Hepatocyte (in vitro differentiated cells): ENCODE results near the gene PARP8. TPM values are rescaled to one million over a fixed set of nuclear protein-coding genes. Genes with fewer than 3 reads are reported as not detected.

Source experiments
- DNase-seq: peaks from one replicate; pipeline ENCODE4 v3.0.0-alpha.2; 2016; ENCODE audit warnings: low spot score
- H2AFZ ChIP-seq: fragments of 200-600 bp; sonication (generic); 2 replicates; pipeline ENCODE4 v1.6.0; 2016; ENCODE audit warnings: antibody characterized with exemption, mild to moderate bottlenecking
- H3K27ac ChIP-seq: fragments of 200-600 bp; sonication (generic); 2 replicates; pipeline ENCODE4 v1.5.1; 2016; ENCODE audit warnings: mild to moderate bottlenecking
- H3K27me3 ChIP-seq: fragments of 200-600 bp; sonication (generic); 2 replicates; pipeline ENCODE4 v1.6.1; 2016
- H3K36me3 ChIP-seq: fragments of 200-600 bp; sonication (generic); replicated peaks from 2 replicates; pipeline ENCODE4 v1.5.1; 2016; ENCODE audit warnings: low read depth; ENCODE audit not compliant: insufficient read depth
- H3K4me1 ChIP-seq: fragments of 200-600 bp; sonication (generic); 2 replicates; pipeline ENCODE4 v1.5.1; 2016; ENCODE audit warnings: mild to moderate bottlenecking, moderate library complexity; ENCODE audit not compliant: insufficient read depth
- H3K4me2 ChIP-seq: fragments of 200-600 bp; sonication (generic); 2 replicates; pipeline ENCODE4 v1.6.0; 2016
- H3K4me3 ChIP-seq: fragments of 200-600 bp; sonication (generic); 2 replicates; pipeline ENCODE4 v1.5.1; 2016; ENCODE audit warnings: mild to moderate bottlenecking
- H3K79me2 ChIP-seq: fragments of 200-600 bp; sonication (generic); 2 replicates; pipeline ENCODE4 v1.6.0; 2017; ENCODE audit warnings: mild to moderate bottlenecking
- H3K9me2 ChIP-seq: fragments of 200-600 bp; sonication (generic); replicated peaks from 2 replicates; pipeline ENCODE4 v1.6.0; 2017; ENCODE audit warnings: mild to moderate bottlenecking; ENCODE audit not compliant: insufficient read depth
- H3K9me3 ChIP-seq: fragments of 200-600 bp; sonication (generic); 2 replicates; pipeline ENCODE4 v1.5.1; 2016; ENCODE audit warnings: low read depth, mild to moderate bottlenecking
- H4K20me1 ChIP-seq: fragments of 200-600 bp; sonication (generic); 2 replicates; pipeline ENCODE4 v1.6.0; 2016; ENCODE audit warnings: mild to moderate bottlenecking; ENCODE audit not compliant: insufficient read depth, poor library complexity, severe bottlenecking
- CTCF ChIP-seq: fragments of 200-600 bp; sonication (generic); IDR thresholded peaks from 2 replicates; pipeline ENCODE4 v1.5.1; 2016; ENCODE audit warnings: antibody characterized with exemption, mild to moderate bottlenecking; ENCODE audit not compliant: poor library complexity
- EZH2 ChIP-seq: fragments of 200-600 bp; sonication (generic); IDR thresholded peaks from 2 replicates; pipeline ENCODE4 v1.6.1; 2016; ENCODE audit warnings: antibody characterized with exemption, mild to moderate bottlenecking, borderline replicate concordance
- EZH2phosphoT487 ChIP-seq: fragments of 200-600 bp; sonication (generic); IDR thresholded peaks from one replicate; pipeline ENCODE4 v1.6.1; 2018; ENCODE audit warnings: antibody characterized with exemption, mild to moderate bottlenecking, low read depth, moderate library complexity; ENCODE audit not compliant: unreplicated experiment, severe bottlenecking
- WGBS: methylation state at CpG from one replicate; pipeline ENCODE4 v1.1.6; 2016; ENCODE audit warnings: low lambda C conversion rate; ENCODE audit errors: missing lambda C conversion rate; 5-methylcytosine and 5-hydroxymethylcytosine counted together
- polyA plus RNA-seq: library from polyadenylated mRNA; unstranded; fragments of >200 nt; fragmentation: Nextera tagmentation; extraction: Ambion mirVana; gene quantifications from 2 replicates; pipeline ENCODE4 v1.2.1, GENCODE V29; 2016
- total RNA-seq: library from RNA; depleted of rRNA; stranded (reverse); fragments of >200 nt; gene quantifications from 2 replicates; pipeline ENCODE4 v1.2.3, GENCODE V29; 2014

The PARP8 gene
- total and polyA plus RNA-seq, 2 experiments from 2014 or later, result 11.9 to 18.0 TPM

GRCh38 chr5:50823568-50823967 lies 157.1 kb downstream of the PARP8 start:
- Histone ChIP-seq H2AFZ (no peak overlapping the region), H3K36me3 (no peaks in the 10 kb centered on the region), H3K9me2 (no peaks in the 10 kb centered on the region), H3K4me1 (no peaks in the 10 kb centered on the region), H3K9me3 (no peaks in the 10 kb centered on the region), H3K79me2 (no peaks in the 10 kb centered on the region), H3K4me3 (no peak overlapping the region), H3K27ac (peak overlapping the region; percentile 7), H3K27me3 (no peaks in the 10 kb centered on the region), H4K20me1 (no peaks in the 10 kb centered on the region), H3K4me2 (no peak overlapping the region)
- 77% methylated on average over 6 of the region's 6 CpGs for WGBS
- TF ChIP-seq CTCF (no peak), EZH2phosphoT487 (no peak), EZH2 (no peak)
- no peak for DNase-seq

DNA sequence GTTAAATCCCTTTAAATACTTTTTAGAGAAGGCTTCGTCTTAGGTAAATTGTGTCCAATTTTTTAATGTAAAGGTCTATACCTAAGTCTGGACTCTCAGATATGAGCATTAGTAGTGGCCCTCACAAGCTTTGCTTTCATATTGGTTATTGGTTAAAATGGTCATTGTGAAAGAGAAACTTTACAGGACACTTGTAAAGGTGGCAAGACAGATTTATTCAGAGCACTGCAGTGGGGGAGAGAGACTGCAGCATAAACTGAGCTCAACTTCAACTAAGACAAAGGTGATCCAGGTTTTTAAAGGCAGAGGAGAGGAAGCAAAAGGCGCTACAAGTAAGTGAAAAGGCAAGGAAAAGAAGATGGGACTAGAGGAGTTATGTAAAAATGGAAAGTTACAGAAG lies 157.7 kb downstream of the PARP8 start:
- 94% methylated on average over 2 of the region's 2 CpGs for WGBS
- H3K36me3 ChIP-seq, result no peaks in the 10 kb centered on the region

DNA sequence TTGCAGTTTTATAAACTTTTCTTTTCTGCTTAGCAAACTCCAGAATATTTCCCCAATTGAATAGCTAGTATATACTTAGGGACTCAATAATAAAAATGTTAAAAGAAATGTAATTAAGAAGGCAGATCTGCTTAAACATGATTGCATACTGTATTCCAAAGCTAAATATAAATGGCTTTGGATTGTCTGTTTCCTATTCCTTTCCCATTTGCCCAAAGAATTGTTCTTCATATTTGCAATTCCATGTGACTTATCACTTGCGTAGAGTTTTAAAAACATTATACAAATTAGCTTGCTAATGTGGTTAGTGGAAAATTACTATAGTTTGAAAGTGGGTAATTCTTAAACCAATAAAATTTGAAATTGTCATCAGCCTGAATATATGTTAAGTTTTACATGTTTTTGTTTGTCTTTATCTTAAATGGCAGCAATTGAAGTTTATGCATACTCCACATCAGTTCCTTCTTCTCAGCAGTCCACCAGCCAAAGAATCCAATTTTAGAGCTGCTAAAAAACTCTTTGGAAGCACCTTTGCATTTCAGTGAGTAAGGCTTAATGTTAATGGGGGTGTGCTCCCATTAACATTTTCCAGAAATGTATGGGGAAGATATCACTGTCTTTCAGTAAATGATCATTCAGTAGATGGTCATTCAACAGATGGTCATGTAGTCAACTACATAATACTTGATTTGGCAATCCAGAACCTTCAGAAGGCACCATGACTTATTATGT lies 161.2 kb downstream of the PARP8 start:
- TF ChIP-seq EZH2phosphoT487 (no peak), EZH2 (no peak), CTCF (no peak)
- H4K20me1 ChIP-seq, result no peaks in the 10 kb centered on the region
- no peak overlapping the region for H3K4me2 ChIP-seq
- no peak overlapping the region for H3K4me3 ChIP-seq
- H3K79me2 ChIP-seq, result no peaks in the 10 kb centered on the region
- no peak for DNase-seq
- no peaks in the 10 kb centered on the region for H3K27me3 ChIP-seq
- H3K27ac ChIP-seq, result no peak overlapping the region
- no peaks in the 10 kb centered on the region for H3K9me2 ChIP-seq
- H3K4me1 ChIP-seq, result no peaks in the 10 kb centered on the region
- WGBS, result 51% methylated on average over 1 of the region's 1 CpG
- H3K36me3 ChIP-seq, result no peaks in the 10 kb centered on the region
- H3K9me3 ChIP-seq, result no peaks in the 10 kb centered on the region
- no peak overlapping the region for H2AFZ ChIP-seq

More for the DNA sequence above, 157.7 kb downstream of the PARP8 start:
- H3K4me3 ChIP-seq, result no peak overlapping the region
- DNase-seq, result no peak
- no peaks in the 10 kb centered on the region for H3K79me2 ChIP-seq
- no peaks in the 10 kb centered on the region for H3K9me2 ChIP-seq
- H3K4me2 ChIP-seq, result no peak overlapping the region
- H2AFZ ChIP-seq, result no peak overlapping the region
- no peaks in the 10 kb centered on the region for H3K27me3 ChIP-seq
- no peaks in the 10 kb centered on the region for H3K4me1 ChIP-seq
- TF ChIP-seq EZH2, result no peak
- TF ChIP-seq CTCF, result no peak
- TF ChIP-seq EZH2phosphoT487, result no peak
- H3K27ac ChIP-seq, result no peak overlapping the region
- no peaks in the 10 kb centered on the region for H4K20me1 ChIP-seq
- H3K9me3 ChIP-seq, result no peaks in the 10 kb centered on the region
